Thyroid gland (tissue), 4 donors: ENCODE measurements around the gene OR52W1.

Experiments used
- CTCF ChIP-seq, 6 experiments: fragments of 200-600 bp in 3 of 6; fragments of 450-650 bp in 3 of 6; sonication (generic) in 3 of 6; IDR thresholded peaks; one replicate each; pipeline ENCODE4 v1.5.1; 2016 to 2019; ENCODE audit warnings: antibody characterized with exemption in 6 of 6, mild to moderate bottlenecking in 2 of 6, inconsistent platforms in 1 of 6, moderate library complexity in 1 of 6
- POLR2A ChIP-seq, 2 donors: fragments of 450-650 bp; IDR thresholded peaks; one replicate each; pipeline ENCODE4 v1.6.1; 2017; ENCODE audit warnings: antibody characterized with exemption in 2 of 2, mild to moderate bottlenecking in 2 of 2, moderate library complexity in 1 of 2

DNA sequence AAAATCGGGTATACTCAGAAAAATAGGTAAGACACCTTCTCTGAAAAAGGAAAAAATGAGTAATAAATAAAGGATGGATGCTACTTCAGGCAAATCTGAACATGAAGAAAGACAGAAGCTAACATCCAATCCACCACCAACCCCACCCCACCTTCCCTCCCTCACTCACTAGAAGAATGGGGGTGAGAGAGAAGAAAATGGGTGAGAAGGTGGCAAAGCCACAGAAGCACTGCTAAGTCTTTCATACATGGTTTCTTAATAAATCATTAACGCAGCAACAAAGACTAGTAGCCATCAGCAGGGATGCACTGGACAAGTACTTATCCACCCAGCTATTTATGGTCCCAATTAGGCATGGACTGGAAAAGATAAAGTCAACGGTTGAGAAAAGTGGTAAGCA lies 29.5 kb downstream of the OR52W1 start:
- TF ChIP-seq CTCF (IDR thresholded peaks at IDR 0.05) (no peak), POLR2A (IDR thresholded peaks at IDR 0.05) (no peak)
